ENCODE results near the gene ERC1. TPM values are rescaled to one million over a fixed set of nuclear protein-coding genes. Genes with fewer than 3 reads are reported as not detected.

The ERC1 gene
- total and polyA plus RNA-seq, 9 of the 15 experiments (the other 6 are each of a cell fraction or from before 2014, with no cell fraction given) = 0.74 to 11.8 (median 4.8) TPM

GRCh38 chr12:1213205-1213604, 222.2 kb downstream of the ERC1 start:
- H3K4me1 ChIP-seq (replicated peaks in 1 of 2; ENCODE audit: control insufficient read depth in 2 of 2, insufficient read depth in 2 of 2, low read length in 2 of 2) = no peaks in the 10 kb centered on the region
- no TSS peak for BruUV-seq (replicated peaks)
- H2AFZ ChIP-seq (ENCODE audit: low read depth, low read length) = no peak overlapping the region
- 95% methylated on average over 6 of the region's 6 CpGs for WGBS (ENCODE audit: insufficient coverage, low coverage, missing lambda C conversion rate)
- no peaks in the 10 kb centered on the region for H4K20me1 ChIP-seq (replicated peaks; ENCODE audit: control insufficient read depth, insufficient read depth, low read length)
- no peak for DNase-seq (ENCODE audit: extremely low read depth in 1 of 4, low spot score in 3 of 4)
- no peaks in the 10 kb centered on the region for H3K9me3 ChIP-seq (replicated peaks; ENCODE audit: control insufficient read depth, insufficient read depth, low read depth, low read length)
- no peak overlapping the region for H3K9ac ChIP-seq (ENCODE audit: insufficient read depth in 1 of 2, low read depth in 2 of 2, low read length in 2 of 2)
- H3K9me1 ChIP-seq (ENCODE audit: control insufficient read depth, insufficient read depth, low read length) = no peaks in the 10 kb centered on the region
- H3K27ac ChIP-seq (ENCODE audit: extremely low read depth, low read depth, low read length) = no peak overlapping the region
- intact Hi-C loops (cut with micrococcal nuclease) = no loop called here
- H3K27me3 ChIP-seq (ENCODE audit: control insufficient read depth in 2 of 2, insufficient read depth in 2 of 2, low read length in 2 of 2) = no peaks in the 10 kb centered on the region
- POLR2A ChIA-PET = no interaction called here
- ATAC-seq = no peak
- H3K4me2 ChIP-seq (ENCODE audit: insufficient read depth, low read length) = no peak overlapping the region
- no peaks in the 10 kb centered on the region for H3K79me2 ChIP-seq (ENCODE audit: control insufficient read depth, insufficient read depth, low read length)
- FAIRE-seq = no peak
- CTCF ChIA-PET (ENCODE audit: low intra/inter-chr PET ratio) = no interaction called here
- no peak overlapping the region for H3K4me3 ChIP-seq
- in situ Hi-C loops (cut with MboI) = no loop called here
- H3K36me3 ChIP-seq (ENCODE audit: control insufficient read depth, insufficient read depth, low read length) = no peaks in the 10 kb centered on the region
- no peak for TF ChIP-seq CREB1 (IDR thresholded peaks at IDR 0.05)
- no peak for TF ChIP-seq CREB1 (CRISPR knock-in tag; IDR thresholded peaks at IDR 0.05)
- TF ChIP-seq TAF7 (tag; IDR thresholded peaks at IDR 0.05) = no peak
- no peak for TF ChIP-seq CBX8 (IDR thresholded peaks at IDR 0.05; ENCODE audit: borderline replicate concordance, extremely low read depth, low read depth, low read length, poor library complexity, severe bottlenecking)
- TF ChIP-seq U2AF2 (optimal IDR thresholded peaks at IDR 0.05; ENCODE audit: low read depth, low read length) = no peak
- no peak for TF ChIP-seq MGA (IDR thresholded peaks at IDR 0.05)
- TF ChIP-seq ZNF408 (CRISPR knock-in tag; IDR thresholded peaks at IDR 0.05; ENCODE audit: low read depth) = no peak
- no peak for TF ChIP-seq ZBTB2 (IDR thresholded peaks at IDR 0.05)
- TF ChIP-seq NR4A1 (CRISPR knock-in tag; IDR thresholded peaks at IDR 0.05) = no peak
- TF ChIP-seq NR4A1 (tag; IDR thresholded peaks at IDR 0.05) = no peak
- TF ChIP-seq CTBP1 (IDR thresholded peaks at IDR 0.05; ENCODE audit: borderline replicate concordance) = no peak
- TF ChIP-seq TBL1XR1 (IDR thresholded peaks at IDR 0.05; ENCODE audit: low read length in 2 of 2) = no peak

All from K562 (cell line).